HG03095 (cell line): ENCODE results near the gene NKPD1.
"Not testable (repeated sequence)": the region's sequence is repeated elsewhere in the genome, so short reads cannot be mapped to it uniquely, and the experiment has no call there.

Experiments used
- ATAC-seq: cut with Tn5 transposase; IDR thresholded peaks from one replicate; pipeline ENCODE4 v1.9.1; 2021; ENCODE audit warnings: moderate library complexity; ENCODE audit not compliant: unreplicated experiment

Gene NKPD1

GRCh38 chr19:45119582-45119981 lies 41.2 kb downstream of the NKPD1 start:
- ATAC-seq: no peak

- ATAC-seq: not testable (repeated sequence)
These were observed 42.0 kb downstream of the NKPD1 start for GRCh38 chr19:45118591-45119355.

- ATAC-seq: no peak
These were observed 42.7 kb downstream of the NKPD1 start for GRCh38 chr19:45118106-45118505.

GRCh38 chr19:45117671-45118070 lies 43.1 kb downstream of the NKPD1 start:
- ATAC-seq: no peak

DNA sequence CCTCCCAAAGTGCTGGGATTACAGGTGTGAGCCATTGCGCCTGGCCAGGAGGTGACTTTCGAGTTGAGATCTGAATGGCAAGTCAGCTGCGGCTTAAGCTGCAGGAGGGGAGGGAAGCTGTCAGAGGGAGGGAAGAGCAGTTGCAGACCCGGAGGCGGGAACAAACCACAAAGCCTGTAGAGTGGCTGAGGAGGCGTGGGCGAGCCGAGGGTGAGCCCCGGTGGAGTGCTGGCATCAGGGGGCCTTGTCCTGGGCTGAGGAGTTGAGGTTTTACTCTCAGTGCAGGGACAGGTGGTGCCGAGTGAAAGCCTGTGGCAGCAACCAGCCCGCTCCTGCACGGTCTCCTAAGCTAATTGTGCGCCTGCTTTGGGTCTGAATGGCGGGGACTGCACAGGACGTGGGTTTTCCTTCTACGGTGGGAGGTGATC lies 43.6 kb downstream of the NKPD1 start:
- ATAC-seq: no peak

DNA sequence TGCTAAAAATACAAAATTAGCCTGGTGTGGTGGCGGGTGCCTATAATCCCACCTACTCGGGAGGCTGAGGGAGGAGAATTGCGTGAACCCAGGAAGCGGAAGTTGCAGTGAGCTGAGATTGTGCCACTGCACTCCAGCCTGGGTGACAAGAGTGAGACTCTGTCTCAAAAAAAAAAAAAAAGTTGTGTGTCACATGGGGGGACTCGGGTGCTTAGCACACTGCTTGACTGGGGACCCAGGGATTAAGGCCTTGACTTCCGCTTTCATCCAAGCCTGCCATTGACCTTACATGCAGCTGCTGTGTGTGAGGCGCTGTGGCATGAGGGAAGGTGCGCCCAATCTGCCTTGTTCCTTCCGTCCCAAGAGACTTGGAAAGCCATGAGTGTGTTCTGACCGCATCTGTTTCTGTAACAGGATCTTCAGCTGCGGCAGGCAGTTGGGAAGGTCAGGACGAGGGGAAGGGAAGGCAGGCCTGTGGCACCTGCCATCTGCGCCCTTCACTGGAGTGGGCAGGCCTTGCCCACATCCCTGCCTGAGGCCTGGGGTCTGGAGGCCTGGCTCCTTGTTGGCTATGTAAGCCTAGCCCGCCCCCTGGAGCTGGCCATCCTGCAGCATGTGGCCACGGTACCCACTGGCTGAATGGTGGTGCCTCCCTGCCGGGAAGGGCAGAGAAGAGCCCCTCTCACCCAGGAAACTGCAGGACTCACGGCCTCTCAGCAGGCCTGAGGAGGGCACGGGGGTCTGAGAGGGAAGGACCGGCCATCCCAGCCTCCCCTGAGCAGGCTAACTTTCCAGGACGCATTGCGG lies 44.8 kb downstream of the NKPD1 start:
- ATAC-seq: no peak

DNA sequence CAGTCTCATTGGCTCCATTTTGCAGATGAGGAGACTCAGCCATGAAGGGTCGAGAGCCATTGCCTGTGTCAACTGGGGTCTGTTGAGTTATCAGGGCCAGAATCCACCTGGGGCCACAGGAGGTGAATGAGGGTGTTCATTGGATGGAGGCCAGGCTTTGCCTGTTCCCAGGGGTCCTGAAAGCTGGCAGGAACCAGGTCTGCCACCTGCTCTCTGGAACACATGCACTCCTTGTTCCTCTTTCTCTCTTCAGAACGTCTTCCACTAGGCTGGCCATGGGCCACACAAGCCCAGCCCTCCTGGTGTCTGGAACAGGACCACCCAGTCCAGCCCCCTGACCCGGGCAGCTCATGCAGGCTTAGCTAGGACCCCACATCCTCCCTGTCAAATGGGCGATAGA lies 46.7 kb downstream of the NKPD1 start:
- no peak for ATAC-seq

- ATAC-seq: no peak
These were observed 47.2 kb downstream of the NKPD1 start for GRCh38 chr19:45113628-45114027.

GRCh38 chr19:45112111-45112827 lies 48.5 kb downstream of the NKPD1 start:
- no peak for ATAC-seq
